ENCODE data around the gene CATSPERZ.

- TF ChIP-seq CTCF (IDR thresholded peaks at IDR 0.05) (no peak), ZFX (IDR thresholded peaks at IDR 0.05; ENCODE audit: borderline replicate concordance) (no peak)
These were observed 27.2 kb downstream of the CATSPERZ start for GRCh38 chr11:64327375-64327774.

Data from 22Rv1 (cell line).